Brain pericyte (primary cell): ENCODE measurements around the gene SUPT4H1.

Experiments
- DNase-seq: peaks from one replicate; pipeline ENCODE4 v3.0.0-alpha.2; 2012; ENCODE audit warnings: low read depth, low spot score

The SUPT4H1 gene

DNA sequence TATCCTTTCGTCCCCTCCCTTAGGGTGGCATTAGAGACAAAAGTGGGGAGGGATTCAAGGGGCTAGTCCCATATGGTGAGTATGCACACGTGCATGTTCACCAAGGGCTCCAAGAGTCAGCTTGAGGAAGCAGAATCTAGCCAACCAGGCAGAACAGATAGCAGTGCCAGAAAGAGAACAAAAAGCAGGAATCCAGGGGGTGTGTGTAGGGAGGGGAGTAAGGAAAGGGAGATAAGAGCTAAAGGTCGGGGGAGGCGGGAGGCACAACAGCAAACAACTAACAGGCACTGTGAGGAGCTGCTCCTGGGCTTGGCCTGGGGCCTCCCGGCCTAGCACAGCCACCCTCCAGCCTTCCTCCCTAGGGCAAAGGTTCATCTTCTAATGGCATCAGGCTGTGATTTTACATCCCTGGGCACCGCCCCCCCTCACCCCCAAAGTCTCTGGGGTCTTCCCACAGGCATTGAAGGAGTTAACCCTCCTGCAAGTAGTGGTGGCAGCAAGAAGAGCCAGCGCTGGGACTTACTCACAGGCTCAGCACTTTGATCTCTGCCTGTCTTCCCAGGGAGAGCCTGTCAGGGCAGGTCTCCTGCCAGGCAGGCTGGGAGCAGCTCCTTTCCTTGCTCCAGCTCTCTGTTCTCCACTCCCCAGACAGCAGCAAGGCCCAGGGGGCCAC lies 12.4 kb upstream of the SUPT4H1 start:
- no peak for DNase-seq

- DNase-seq, result no peak
These were observed 11.6 kb upstream of the SUPT4H1 start for GRCh38 chr17:58363457-58364185.

GRCh38 chr17:58362368-58363014 lies 10.5 kb upstream of the SUPT4H1 start:
- no peak for DNase-seq

DNA sequence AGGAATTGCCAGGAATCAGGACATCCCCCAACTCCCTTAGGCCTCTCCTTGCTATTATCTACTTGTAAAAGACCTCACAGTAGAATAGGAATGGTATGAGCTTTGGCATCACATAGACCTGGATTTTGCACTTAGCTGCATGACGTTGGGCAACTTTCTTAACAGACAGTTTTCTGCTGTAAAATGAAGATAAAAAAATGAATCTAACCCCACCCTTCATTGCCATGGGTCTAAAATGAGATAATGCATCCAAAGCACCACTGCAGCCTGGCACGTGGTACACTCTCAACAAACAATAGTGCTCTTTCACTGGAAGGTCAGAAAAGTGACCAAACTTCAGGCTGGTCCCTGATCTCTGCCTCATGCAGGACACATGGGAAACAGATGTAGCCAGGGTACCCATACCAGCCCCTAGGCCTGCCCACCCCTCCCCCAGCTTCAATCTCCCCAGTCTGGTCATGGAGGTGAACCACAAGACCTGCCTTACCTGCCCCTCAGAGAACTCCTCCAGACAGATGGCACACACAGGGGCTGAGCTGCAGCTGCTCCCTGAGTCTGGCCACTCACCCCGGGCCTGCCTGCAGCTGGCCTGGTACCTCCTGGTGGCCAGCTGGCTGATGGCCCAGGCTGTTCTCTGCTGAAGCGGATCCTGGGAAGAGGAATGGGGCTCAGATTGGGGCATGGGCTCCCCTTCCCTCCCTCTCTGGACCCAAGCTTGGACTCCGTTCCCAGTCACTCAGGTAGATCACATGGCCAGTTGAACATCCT lies 8.5 kb upstream of the SUPT4H1 start:
- DNase-seq, result no peak

DNA sequence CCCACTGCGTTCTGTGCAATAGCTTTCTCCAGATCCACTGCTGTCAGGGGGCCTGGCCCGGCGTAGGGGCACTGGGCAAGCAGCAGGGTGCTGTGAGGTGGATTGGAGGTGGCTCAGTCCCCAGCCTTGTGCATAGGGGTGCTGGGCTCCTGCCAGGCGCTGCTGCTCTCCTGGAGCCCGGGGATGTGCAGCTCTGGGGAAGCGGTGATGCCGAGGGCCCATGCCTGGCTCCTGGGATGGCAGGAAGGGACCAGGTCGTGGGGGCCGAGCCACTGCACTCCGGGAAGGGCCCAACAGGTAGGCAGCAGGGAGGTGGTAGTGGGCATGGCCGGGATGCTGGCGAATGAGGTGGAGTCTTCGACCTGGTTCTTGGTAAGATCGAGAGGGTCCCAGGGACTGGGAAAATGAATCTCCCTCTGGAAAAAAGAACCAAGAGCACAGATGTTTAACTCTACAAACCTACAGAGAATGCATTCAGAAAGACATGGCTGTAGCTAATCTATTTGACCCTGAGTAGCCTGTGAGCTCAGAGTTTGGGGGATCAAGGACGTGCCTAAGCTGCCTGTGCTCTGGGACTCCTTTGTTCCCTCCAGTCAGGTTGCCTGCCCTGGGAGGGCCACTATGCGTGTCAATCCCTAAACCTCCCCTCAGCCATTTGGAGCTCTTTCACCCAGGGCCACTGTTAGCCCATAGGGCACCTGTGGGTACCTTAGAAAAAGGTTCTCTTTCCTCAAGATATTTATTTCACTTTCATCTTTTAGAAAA lies 6.6 kb upstream of the SUPT4H1 start:
- no peak for DNase-seq

- DNase-seq, result no peak
These were observed 5.6 kb upstream of the SUPT4H1 start for GRCh38 chr17:58357312-58358297.

GRCh38 chr17:58356231-58356630 lies 4.2 kb upstream of the SUPT4H1 start:
- no peak for DNase-seq

GRCh38 chr17:58354541-58355216 lies 2.7 kb upstream of the SUPT4H1 start:
- DNase-seq, result no peak

GRCh38 chr17:58353389-58353825 lies 1.4 kb upstream of the SUPT4H1 start:
- no peak for DNase-seq

GRCh38 chr17:58352596-58353388 lies 791 bp upstream of the SUPT4H1 start:
- no peak for DNase-seq

DNA sequence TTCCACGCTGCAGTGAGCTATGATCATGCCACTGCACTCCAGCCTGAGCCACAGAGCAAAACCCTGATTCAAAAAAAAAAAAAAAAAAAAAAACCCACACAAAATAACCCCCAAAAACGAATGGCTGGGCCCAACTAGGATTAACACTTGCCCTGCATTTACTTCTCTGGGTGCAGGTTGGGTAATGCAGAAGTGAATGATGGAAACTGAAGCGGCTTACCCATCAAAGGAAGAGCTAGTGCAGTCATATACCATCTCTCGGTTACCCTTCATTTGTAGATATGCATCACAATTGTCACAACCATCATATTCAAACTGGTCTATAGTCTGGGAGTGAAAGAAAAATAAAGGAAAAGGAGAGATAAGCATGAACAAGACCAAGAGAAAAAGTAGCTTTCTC lies 819 bp downstream of the SUPT4H1 start:
- no peak for DNase-seq

DNA sequence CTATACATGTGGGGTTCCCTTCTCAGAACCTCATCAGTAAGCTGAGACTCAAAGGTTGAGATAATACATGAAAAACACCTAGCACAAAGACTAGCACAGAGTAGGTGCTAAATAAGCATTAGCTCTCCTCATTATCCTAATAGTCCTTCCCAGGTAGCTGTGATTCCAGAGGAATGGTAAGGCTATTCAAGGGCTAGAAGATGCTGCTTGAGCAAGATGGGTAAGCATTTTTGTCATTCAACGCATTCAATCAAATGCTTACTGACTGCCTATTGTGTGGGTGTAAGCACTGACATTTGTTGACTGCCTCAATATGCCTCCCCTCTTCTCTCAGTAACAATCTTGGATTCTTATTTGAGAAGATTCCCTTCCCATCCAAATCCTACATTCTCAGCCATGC lies 4.0 kb downstream of the SUPT4H1 start:
- DNase-seq, result no peak

- no peak for DNase-seq
These were observed 6.5 kb downstream of the SUPT4H1 start for GRCh38 chr17:58345500-58345899.

DNA sequence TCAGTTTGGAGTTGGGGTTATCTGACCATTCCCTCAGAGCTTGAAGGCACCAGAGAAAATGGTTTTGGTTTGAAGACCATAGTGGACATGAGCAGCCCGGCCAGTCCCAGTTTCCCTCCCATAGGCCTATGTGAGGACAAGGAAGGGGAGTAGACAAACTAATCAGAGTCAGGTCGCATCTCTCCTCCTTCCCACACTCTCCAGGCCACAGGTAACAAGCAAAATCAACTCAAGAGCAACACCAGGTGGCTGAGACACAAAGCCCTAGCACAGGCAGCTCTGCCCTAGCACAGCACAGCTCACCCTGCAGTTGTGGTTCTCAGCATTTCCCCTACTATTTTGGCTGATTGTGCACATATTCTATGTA lies 7.2 kb downstream of the SUPT4H1 start:
- DNase-seq, result no peak

GRCh38 chr17:58344047-58344790 lies 7.8 kb downstream of the SUPT4H1 start:
- no peak for DNase-seq

- no peak for DNase-seq
These were observed 8.9 kb downstream of the SUPT4H1 start for GRCh38 chr17:58343131-58343530.

GRCh38 chr17:58341861-58342475 lies 10.0 kb downstream of the SUPT4H1 start:
- no peak for DNase-seq
